Measurements from ENCODE around the gene ING2. TPM values are rescaled to one million over a fixed set of nuclear protein-coding genes. Genes with fewer than 3 reads are reported as not detected.
A peak's percentile ranks its signal among the peaks of the same experiment; 100 is the strongest.
"Not testable (repeated sequence)": the region's sequence is repeated elsewhere in the genome, so short reads cannot be mapped to it uniquely, and the experiment has no call there.

Gene ING2
- total RNA-seq (10 to 100 TPM; 10.7 to 11.2 TPM), polyA plus RNA-seq (19.7 TPM)

GRCh38 chr4:183504930-183505610, at the start of gene ING2:
TSS of gene ING2 (plus strand) at chr4:183505058. CDS start at chr4:183505196, 138 bp downstream.
- peaks cover 17 to 29% (median 17%) of the 10 kb centered on the region in 3 donors for H3K4me1 Mint-ChIP-seq
- H3K27me3 Mint-ChIP-seq, result peaks cover 0 to 5% of the 10 kb centered on the region in 2 donors
- no peaks in the 10 kb centered on the region for H3K36me3 ChIP-seq (ENCODE audit: insufficient read depth, low read length)
- H3K27me3 ChIP-seq (ENCODE audit: insufficient read depth, low read length, poor library complexity, severe bottlenecking), result no peaks in the 10 kb centered on the region
- ChIA-PET CTCF (interaction anchor here (1.0 to 1.6 kb wide), 5 partner anchors 32 to 154 kb away, joined by 3 to 5 read pairs (median 3); partner anchors contain the start of genes CDKN2AIP and TRAPPC11), POLR2A (interaction anchor here (0.6 to 3.7 kb wide), 4 partner anchors 59 to 1463 kb away, joined by 3 to 38 read pairs (median 3); partner anchors contain the start of gene CDKN2AIP)
- peaks cover 0 to 13% (median 0%) of the 10 kb centered on the region in 3 donors for H3K36me3 Mint-ChIP-seq
- H3K4me3 ChIP-seq (ENCODE audit: low read length), result peak within 1 kb of the TSS; percentile 68
- peaks cover 20% of the 10 kb centered on the region for H3K4me1 ChIP-seq (ENCODE audit: insufficient read depth, low read length)
- no peaks in the 10 kb centered on the region for H3K9me3 ChIP-seq (ENCODE audit: low read length)
- peak in 2 of 5 donors; percentile 83 to 85 for DNase-seq
- no peaks in the 10 kb centered on the region for H3K9me3 Mint-ChIP-seq
- H3K27ac Mint-ChIP-seq, result peak within 1 kb of the TSS; percentile 98 to 99 (median 98)
- H3K27ac ChIP-seq (ENCODE audit: low read depth, low read length), result peak within 1 kb of the TSS; percentile 97
- H3K4me3 Mint-ChIP-seq, result peak within 1 kb of the TSS; percentile 96 to 99 (median 98)

- H3K4me3 ChIP-seq (ENCODE audit: low read length), result peak overlapping the region; percentile 5
- Mint-ChIP-seq H3K27me3 (no peaks in the 10 kb centered on the region), H3K4me1 (peaks cover 15 to 23% (median 21%) of the 10 kb centered on the region in 3 donors), H3K4me3 (no peak overlapping the region), H3K9me3 (no peaks in the 10 kb centered on the region), H3K27ac (peak overlapping the region in 7 of 8 donors; percentile 30 to 88 (median 83)), H3K36me3 (peaks cover 0 to 15% (median 6%) of the 10 kb centered on the region in 3 donors)
- no peaks in the 10 kb centered on the region for H3K27me3 ChIP-seq (ENCODE audit: insufficient read depth, low read length, poor library complexity, severe bottlenecking)
- no peaks in the 10 kb centered on the region for H3K9me3 ChIP-seq (ENCODE audit: low read length)
- POLR2A ChIA-PET, result no interaction called here
- H3K27ac ChIP-seq (ENCODE audit: low read depth, low read length), result no peak overlapping the region
- peak in 1 of 5 donors; percentile 13 for DNase-seq
- CTCF ChIA-PET, result interaction anchor here (1.4 kb wide), 1 partner anchor 266 kb away, joined by 3 read pairs; no protein-coding TSS in a partner anchor
- H3K4me1 ChIP-seq (ENCODE audit: insufficient read depth, low read length), result peaks cover 12% of the 10 kb centered on the region
- no peaks in the 10 kb centered on the region for H3K36me3 ChIP-seq (ENCODE audit: insufficient read depth, low read length)
These were observed 49.2 kb upstream of the ING2 start for GRCh38 chr4:183455431-183456195.

GRCh38 chr4:183458005-183458404, 46.9 kb upstream of the ING2 start:
- Mint-ChIP-seq H3K9me3 (no peaks in the 10 kb centered on the region), H3K4me3 (no peak overlapping the region), H3K4me1 (peaks cover 12 to 18% (median 16%) of the 10 kb centered on the region in 3 donors), H3K27ac (no peak overlapping the region), H3K27me3 (no peaks in the 10 kb centered on the region), H3K36me3 (no peaks in the 10 kb centered on the region)
- no peaks in the 10 kb centered on the region for H3K27me3 ChIP-seq (ENCODE audit: insufficient read depth, low read length, poor library complexity, severe bottlenecking)
- peaks cover 12% of the 10 kb centered on the region for H3K4me1 ChIP-seq (ENCODE audit: insufficient read depth, low read length)
- no peaks in the 10 kb centered on the region for H3K9me3 ChIP-seq (ENCODE audit: low read length)
- no peak for DNase-seq
- ChIA-PET CTCF (no interaction called here), POLR2A (no interaction called here)
- no peaks in the 10 kb centered on the region for H3K36me3 ChIP-seq (ENCODE audit: insufficient read depth, low read length)
- no peak overlapping the region for H3K4me3 ChIP-seq (ENCODE audit: low read length)
- no peak overlapping the region for H3K27ac ChIP-seq (ENCODE audit: low read depth, low read length)

- H3K9me3 ChIP-seq (ENCODE audit: low read length); H3K9me3 Mint-ChIP-seq; POLR2A ChIA-PET; H3K27me3 Mint-ChIP-seq; H3K4me1 Mint-ChIP-seq; H3K4me3 ChIP-seq (ENCODE audit: low read length); H3K36me3 Mint-ChIP-seq; H3K27ac ChIP-seq (ENCODE audit: low read depth, low read length); H3K36me3 ChIP-seq (ENCODE audit: insufficient read depth, low read length); H3K27me3 ChIP-seq (ENCODE audit: insufficient read depth, low read length, poor library complexity, severe bottlenecking); DNase-seq; H3K4me3 Mint-ChIP-seq; H3K4me1 ChIP-seq (ENCODE audit: insufficient read depth, low read length): not testable (repeated sequence)
- CTCF ChIA-PET, result interaction anchor here (0.9 to 1.5 kb wide), 2 partner anchors 9 to 10 kb away, joined by 3 to 4 read pairs; no protein-coding TSS in a partner anchor
- H3K27ac Mint-ChIP-seq, result peak overlapping the region in 1 of 8 donors; percentile 54
These were observed 40.8 kb upstream of the ING2 start for GRCh38 chr4:183463903-183464619.

GRCh38 chr4:183465879-183466278, 39.0 kb upstream of the ING2 start:
- H3K4me1 ChIP-seq (ENCODE audit: insufficient read depth, low read length); H3K9me3 ChIP-seq (ENCODE audit: low read length); H3K9me3 Mint-ChIP-seq; CTCF ChIA-PET; H3K36me3 ChIP-seq (ENCODE audit: insufficient read depth, low read length); H3K36me3 Mint-ChIP-seq; H3K27me3 Mint-ChIP-seq; H3K27ac ChIP-seq (ENCODE audit: low read depth, low read length); H3K27ac Mint-ChIP-seq; H3K4me3 ChIP-seq (ENCODE audit: low read length); POLR2A ChIA-PET; H3K27me3 ChIP-seq (ENCODE audit: insufficient read depth, low read length, poor library complexity, severe bottlenecking); H3K4me3 Mint-ChIP-seq; DNase-seq; H3K4me1 Mint-ChIP-seq: not testable (repeated sequence)

GRCh38 chr4:183467246-183467645, 37.6 kb upstream of the ING2 start:
- H3K36me3 ChIP-seq (ENCODE audit: insufficient read depth, low read length), result no peaks in the 10 kb centered on the region
- H3K4me3 ChIP-seq (ENCODE audit: low read length), result no peak overlapping the region
- H3K4me1 Mint-ChIP-seq, result peaks cover under 1 to 2% (median under 1%) of the 10 kb centered on the region in 3 donors
- no peaks in the 10 kb centered on the region for H3K9me3 Mint-ChIP-seq
- H3K36me3 Mint-ChIP-seq, result peaks cover 0 to 2% (median 0%) of the 10 kb centered on the region in 3 donors
- no peak overlapping the region for H3K27ac ChIP-seq (ENCODE audit: low read depth, low read length)
- no peak for DNase-seq
- H3K4me3 Mint-ChIP-seq, result no peak overlapping the region
- H3K27ac Mint-ChIP-seq, result peak overlapping the region in 1 of 8 donors; percentile 8
- no peaks in the 10 kb centered on the region for H3K9me3 ChIP-seq (ENCODE audit: low read length)
- peaks cover 3% of the 10 kb centered on the region for H3K4me1 ChIP-seq (ENCODE audit: insufficient read depth, low read length)
- ChIA-PET CTCF (no interaction called here), POLR2A (no interaction called here)
- H3K27me3 ChIP-seq (ENCODE audit: insufficient read depth, low read length, poor library complexity, severe bottlenecking), result no peaks in the 10 kb centered on the region
- H3K27me3 Mint-ChIP-seq, result no peaks in the 10 kb centered on the region

GRCh38 chr4:183468210-183469095, 36.4 kb upstream of the ING2 start:
- POLR2A ChIA-PET, result no interaction called here
- H3K4me1 ChIP-seq (ENCODE audit: insufficient read depth, low read length), result peaks cover 6% of the 10 kb centered on the region
- no peaks in the 10 kb centered on the region for H3K9me3 ChIP-seq (ENCODE audit: low read length)
- Mint-ChIP-seq H3K27ac (no peak overlapping the region), H3K36me3 (peaks cover 0 to 2% (median 0%) of the 10 kb centered on the region in 3 donors), H3K9me3 (no peaks in the 10 kb centered on the region), H3K27me3 (no peaks in the 10 kb centered on the region), H3K4me3 (no peak overlapping the region), H3K4me1 (peaks cover 4 to 5% (median 4%) of the 10 kb centered on the region in 3 donors)
- no peaks in the 10 kb centered on the region for H3K36me3 ChIP-seq (ENCODE audit: insufficient read depth, low read length)
- DNase-seq, result no peak
- H3K4me3 ChIP-seq (ENCODE audit: low read length), result no peak overlapping the region
- H3K27me3 ChIP-seq (ENCODE audit: insufficient read depth, low read length, poor library complexity, severe bottlenecking), result no peaks in the 10 kb centered on the region
- CTCF ChIA-PET, result no interaction called here
- H3K27ac ChIP-seq (ENCODE audit: low read depth, low read length), result no peak overlapping the region
